NCI-H1417 treated with DMSO at 0.1 percent for 48 hours (cell line): Measurements from ENCODE around the gene GRHL1.

Experiments
- DNase-seq: peaks from one replicate; lab custom pipeline; 2025; lab: John Stamatoyannopoulos, UW

GRHL1 gene

GRCh38 chr2:9949239-9949991 is 2.1 kb upstream of the GRHL1 start:
- no peak for DNase-seq

DNA sequence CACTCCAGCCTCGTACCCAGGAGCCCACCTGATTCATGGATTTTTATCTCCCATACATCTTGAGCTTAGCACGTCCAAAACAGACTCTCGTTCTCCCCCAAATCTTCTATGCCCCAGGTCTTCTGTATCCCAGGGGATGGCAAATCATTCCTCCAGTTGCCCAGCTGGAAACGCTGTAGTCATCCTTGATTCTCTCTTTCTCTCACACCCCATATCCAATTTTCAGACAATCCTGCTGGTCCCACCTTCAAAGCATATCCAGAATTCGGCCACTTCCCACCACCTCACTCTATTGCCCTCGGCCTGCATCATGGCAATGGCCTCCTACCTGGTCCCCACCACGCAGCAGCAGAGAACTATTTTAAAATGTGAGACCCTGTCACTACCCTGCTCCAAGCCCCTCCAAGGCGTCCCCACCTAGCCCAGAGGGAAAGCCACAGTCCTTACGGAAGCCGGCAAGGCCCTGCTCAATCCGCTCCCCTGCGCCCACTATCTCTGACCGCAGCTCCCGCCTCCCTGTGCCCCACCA is 1.4 kb upstream of the GRHL1 start:
- DNase-seq: no peak

DNA sequence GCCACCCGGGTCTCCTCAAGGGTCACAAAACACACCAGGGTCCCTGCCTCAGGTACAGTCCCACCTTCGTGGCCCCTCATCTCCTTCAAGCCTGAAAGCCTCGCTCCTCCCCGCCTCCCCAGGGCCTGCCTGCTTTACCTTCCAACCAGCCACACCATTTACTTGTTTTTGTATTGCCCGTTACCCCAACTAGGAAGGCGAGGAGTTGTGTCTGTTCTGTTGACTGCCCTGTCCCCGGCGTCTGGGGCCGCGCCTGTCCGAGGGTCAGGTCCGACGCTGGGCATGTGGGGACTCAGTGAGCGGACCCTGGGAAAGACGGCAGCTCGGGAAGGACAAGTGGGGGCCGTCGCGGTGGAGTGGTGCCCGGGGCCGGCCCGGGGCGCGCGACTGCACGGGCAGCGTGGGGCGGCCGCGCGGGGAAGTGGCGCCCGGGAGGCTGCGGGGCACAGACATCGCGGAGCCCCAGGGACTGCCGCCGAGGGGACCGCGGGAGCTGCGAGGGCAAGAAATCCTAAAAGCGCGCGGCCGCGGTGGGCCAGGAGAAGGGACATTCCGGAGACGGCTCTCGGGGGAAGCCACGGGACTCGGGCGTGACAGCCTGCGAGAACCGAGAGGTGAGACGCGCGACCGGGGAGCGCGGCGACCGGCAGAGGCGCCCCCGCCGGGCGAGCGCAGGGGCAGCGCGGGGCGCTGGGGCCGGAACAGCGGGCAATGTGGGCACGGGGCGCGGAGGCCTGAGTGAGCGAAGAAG is 797 bp upstream of the GRHL1 start:
- no peak for DNase-seq

GRCh38 chr2:9951272-9951521 is 296 bp upstream of the GRHL1 start:
- DNase-seq: no peak

- no peak for DNase-seq
These were observed 819 bp downstream of the GRHL1 start for GRCh38 chr2:9952286-9952737.

DNA sequence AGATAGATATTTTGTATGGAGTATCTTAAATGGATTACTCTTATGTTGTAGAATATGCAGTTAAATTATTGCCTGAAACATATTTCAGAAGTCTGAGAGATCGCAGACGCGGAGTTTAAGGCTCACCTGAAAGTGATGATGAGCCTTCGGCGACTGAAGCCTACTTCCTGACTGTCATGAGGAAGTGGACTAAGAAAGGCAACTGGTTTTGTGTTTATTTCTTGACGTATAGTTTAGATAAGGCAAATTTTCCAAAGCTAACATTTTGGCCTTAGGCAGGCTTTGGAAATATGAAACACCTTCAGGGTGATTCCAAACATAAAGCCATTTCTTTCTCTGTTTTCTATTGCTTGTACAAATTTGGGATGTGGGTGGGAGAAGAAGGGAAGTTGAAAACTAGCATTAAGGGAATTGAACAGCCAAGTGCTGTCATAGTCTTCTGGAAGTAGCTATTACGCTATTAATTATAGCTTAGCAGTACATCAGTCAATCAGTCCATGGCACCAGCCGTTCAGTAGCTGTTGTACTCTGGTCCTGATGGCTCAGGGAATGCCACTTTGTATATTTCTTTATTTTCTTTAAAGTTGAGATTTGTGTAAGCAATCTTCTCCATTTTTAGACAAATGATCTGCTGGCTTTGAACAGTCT is 1.5 kb downstream of the GRHL1 start:
- DNase-seq: peak; percentile 20

- DNase-seq: no peak
These were observed 2.6 kb downstream of the GRHL1 start for GRCh38 chr2:9954136-9954535.

- DNase-seq: no peak
These were observed 6.6 kb downstream of the GRHL1 start for GRCh38 chr2:9958057-9958456.

DNA sequence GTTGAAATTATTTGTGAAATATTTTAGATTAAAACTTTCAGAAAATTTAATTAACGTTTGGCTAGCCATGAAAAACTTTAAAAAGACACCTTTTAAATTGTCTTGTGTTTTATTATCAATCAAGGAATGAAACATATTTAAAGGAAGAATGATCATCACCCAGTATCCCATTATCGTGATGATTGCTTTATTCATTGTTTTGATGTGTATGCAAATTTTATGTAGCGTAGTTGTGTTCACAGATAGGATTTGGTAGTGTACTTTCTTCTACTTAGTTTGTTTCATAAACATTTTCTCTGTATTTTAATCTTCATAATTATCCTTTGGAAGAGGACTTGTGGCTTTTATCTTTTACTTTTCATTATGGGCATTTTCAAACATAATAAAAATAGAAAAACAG is 7.8 kb downstream of the GRHL1 start:
- no peak for DNase-seq

DNA sequence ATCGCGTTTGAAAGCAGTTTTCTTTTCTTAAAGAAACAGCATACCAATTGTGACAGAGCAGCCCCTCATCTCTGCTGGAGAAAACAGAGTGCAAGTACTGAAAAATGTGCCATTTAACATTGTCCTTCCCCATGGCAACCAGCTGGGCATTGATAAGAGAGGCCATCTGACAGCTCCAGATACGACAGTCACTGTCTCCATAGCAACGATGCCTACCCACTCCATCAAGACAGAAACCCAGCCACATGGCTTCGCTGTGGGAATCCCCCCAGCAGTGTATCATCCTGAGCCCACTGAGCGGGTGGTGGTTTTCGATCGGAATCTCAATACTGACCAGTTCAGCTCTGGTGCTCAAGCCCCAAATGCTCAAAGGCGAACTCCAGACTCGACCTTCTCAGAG is 9.5 kb downstream of the GRHL1 start:
- no peak for DNase-seq

GRCh38 chr2:9964334-9964980 is 13.0 kb downstream of the GRHL1 start:
- DNase-seq: no peak

DNA sequence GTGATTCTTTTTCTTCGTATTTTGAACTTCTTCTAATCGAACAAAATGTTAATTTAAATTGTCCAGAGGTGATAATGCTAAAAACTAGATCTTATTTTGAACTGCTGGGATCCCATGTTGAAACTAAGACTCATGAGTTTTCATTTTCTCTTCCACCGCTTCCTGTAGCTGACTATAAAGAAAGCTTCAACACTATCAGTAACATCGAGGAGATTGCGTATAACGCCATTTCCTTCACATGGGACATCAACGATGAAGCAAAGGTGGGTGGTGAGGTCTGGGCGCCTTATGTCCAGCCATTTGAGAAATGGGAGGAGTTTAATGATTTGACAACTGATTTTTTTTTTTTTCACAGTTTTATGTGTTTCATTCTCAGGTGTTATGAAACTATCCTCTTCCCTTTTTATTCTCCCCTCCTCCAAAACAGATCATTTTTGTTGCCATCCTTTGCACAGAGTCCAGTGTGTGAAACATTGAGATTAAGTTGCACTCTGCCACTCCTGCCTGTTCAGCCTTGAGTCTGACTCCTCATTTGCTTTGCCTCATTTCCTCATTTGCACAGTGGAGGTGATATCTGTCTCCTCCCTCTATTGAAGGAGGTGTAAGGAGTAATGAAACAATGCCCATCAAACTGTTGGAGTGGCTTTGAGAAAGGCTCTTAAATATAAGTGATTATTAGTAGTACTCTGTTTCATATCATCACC is 13.8 kb downstream of the GRHL1 start:
- no peak for DNase-seq

DNA sequence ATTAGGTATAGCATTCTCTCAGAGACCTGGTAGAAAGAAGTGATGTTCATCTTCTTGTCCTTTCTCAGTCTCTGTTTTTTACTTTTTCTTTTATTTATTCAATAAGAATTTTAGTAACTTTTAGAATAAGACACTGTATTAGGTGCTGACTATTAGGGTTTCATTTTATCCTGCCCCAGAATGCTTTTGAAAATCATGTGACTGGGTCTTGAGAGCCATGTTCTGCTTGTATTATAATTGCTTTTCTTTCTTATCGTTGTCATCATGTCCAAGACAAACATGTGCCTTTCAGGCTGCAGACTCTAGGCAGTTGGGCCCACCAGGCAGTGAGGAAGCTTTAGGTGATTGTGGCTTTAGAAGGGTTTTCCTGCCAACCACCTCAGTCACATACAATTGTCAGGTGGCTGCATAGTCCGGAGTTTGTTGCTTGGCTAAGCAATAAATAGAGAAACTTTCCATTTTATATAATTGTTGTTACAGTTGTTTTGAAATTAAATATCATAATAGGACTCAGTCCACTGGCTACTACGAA is 15.1 kb downstream of the GRHL1 start:
- no peak for DNase-seq

GRCh38 chr2:9967053-9967775 is 15.7 kb downstream of the GRHL1 start:
- DNase-seq: no peak

GRCh38 chr2:9968553-9969497 is 17.3 kb downstream of the GRHL1 start:
- no peak for DNase-seq

DNA sequence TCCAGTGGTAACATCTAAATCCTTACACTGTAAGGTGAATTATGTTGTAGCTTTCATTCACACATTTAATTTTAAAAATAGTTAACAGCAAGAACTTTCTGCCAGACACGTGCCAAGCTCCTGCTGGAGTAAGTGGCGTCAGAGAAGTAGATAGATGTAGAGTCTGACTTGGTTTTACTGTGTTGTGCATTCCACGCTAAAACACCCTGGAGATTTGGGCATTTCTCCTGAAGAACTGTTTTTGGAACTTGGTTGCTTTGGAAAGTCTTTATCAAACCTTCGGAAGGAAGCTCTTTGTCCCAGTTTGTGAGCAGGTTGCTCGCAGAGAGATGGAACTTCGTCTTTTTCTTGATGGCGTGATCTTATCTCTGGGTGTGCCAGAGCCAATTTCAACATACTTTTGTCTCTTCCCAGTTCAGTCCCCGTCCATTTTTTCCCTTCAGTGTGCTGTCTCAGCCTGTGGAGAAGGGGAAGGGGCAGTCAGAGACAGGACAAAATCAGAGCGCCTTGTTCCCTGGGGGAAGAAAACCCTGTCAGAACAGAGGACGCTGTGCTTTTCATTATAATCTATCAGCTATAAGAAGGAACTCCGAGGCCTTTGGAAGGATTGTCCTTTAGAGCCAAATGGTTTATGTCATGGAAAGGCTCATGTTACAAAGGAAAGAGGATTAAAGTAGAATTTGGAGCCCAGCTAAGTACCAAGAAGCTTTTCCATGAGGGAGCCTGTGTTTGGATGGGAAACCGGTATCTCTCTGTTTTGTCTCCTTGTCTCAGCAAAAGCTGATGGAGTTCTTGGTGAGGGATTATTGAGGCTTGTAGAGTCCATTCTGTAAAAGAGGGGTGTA is 18.9 kb downstream of the GRHL1 start:
- DNase-seq: no peak

- no peak for DNase-seq
These were observed 19.8 kb downstream of the GRHL1 start for GRCh38 chr2:9971105-9971818.

DNA sequence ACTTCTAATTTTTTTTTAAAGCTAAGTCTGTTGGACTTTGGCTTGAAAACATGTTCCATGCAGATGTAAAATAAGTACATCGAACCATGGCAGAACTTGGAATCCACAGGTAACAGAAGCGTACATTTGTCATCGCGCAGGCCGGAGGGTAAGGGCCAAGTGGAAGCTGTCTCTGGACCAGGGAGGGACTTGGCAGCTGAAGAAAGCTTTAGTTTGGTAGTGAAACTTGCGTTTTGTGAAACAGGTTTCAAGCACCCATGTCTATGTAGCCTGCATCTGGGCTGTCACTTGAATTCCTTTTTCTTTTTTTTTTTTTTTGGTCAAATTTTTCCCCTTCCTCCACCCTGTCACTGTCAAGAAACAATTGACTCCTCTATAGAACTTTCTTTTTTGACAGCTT is 20.4 kb downstream of the GRHL1 start:
- DNase-seq: no peak
